HCT116 (cell line): Measurements from ENCODE around the gene ERGIC1. TPM values are rescaled to one million over a fixed set of nuclear protein-coding genes. Genes with fewer than 3 reads are reported as not detected.

ENCODE experiments used
- ATAC-seq: fragments of 200-7000 bp; cut with Tn5 transposase; 2 replicates; pipeline ENCODE4 v1.9.1; 2020; ENCODE audit warnings: mild to moderate bottlenecking, moderate library complexity
- BruUV-seq: library from RNA; stranded (reverse); fragments of 400-500 nt; replicated peaks from 2 replicates; lab custom pipeline; 2021; lab: Mats Ljungman, UMichigan
- CTCF ChIA-PET: fragments of 300-600 bp; sonication (Branson Sonifier 250); formaldehyde crosslinking; loops from one replicate; lab custom pipeline; 2021; ENCODE audit warnings: antibody characterized with exemption; lab: Charles Lee
- POLR2A ChIA-PET: fragments of 300-600, 350-600 bp; sonication (Branson Sonifier 250); formaldehyde crosslinking; loops from one replicate; lab custom pipeline; 2021; ENCODE audit warnings: antibody characterized with exemption; lab: Charles Lee
- RAD21 ChIA-PET, 2 experiments: fragments of 300-600 bp; sonication (Branson Sonifier 250); formaldehyde crosslinking; loops; one replicate each; lab custom pipeline; 2023; ENCODE audit warnings: low total read pairs in 2 of 2; ENCODE audit not compliant: uncharacterized antibody in 2 of 2, unreplicated experiment in 2 of 2, low non-redundant PET in 1 of 2; lab: Charles Lee
- DNase-seq: peaks from one replicate; pipeline ENCODE4 v3.0.0-alpha.2; 2010; ENCODE audit warnings: low read depth, low spot score
- H2AFZ ChIP-seq: fragments of 200-600 bp; shearing (Covaris generic), sonication (generic); 2 replicates; pipeline ENCODE4 v1.6.1; 2017; ENCODE audit warnings: low read depth, mixed run types, mixed read lengths, antibody characterized with exemption, low read length; ENCODE audit not compliant: poor library complexity, severe bottlenecking
- H3K27ac ChIP-seq: 2 replicates; pipeline ENCODE4 v1.5.1; 2012; ENCODE audit warnings: low read depth, low read length
- H3K27me3 ChIP-seq: fragments of 200-600 bp; sonication (generic); 2 replicates; pipeline ENCODE4 v1.6.1; 2016; ENCODE audit warnings: mixed run types, low read length, mixed read lengths; ENCODE audit not compliant: insufficient read depth
- H3K36me3 ChIP-seq, 2 experiments: fragments of 200-500 bp in 1 of 2; fragments of 200-600 bp in 1 of 2; sonication (Bioruptor generic) in 1 of 2; sonication (generic) in 1 of 2; 2 replicates each; pipeline versions ENCODE4 v1.5.1 to v1.6.1; 2014 to 2016; ENCODE audit warnings: low read length in 2 of 2, inconsistent platforms in 1 of 2, mixed read lengths in 1 of 2, mixed run types in 1 of 2; ENCODE audit not compliant: insufficient read depth in 2 of 2, control insufficient read depth in 1 of 2
- H3K4me1 ChIP-seq, 2 experiments: fragments of 200-600 bp in 1 of 2; sonication (generic) in 1 of 2; 2 replicates each; pipeline versions ENCODE4 v1.5.1 to v1.6.1; 2012 to 2017; ENCODE audit warnings: low read length in 2 of 2, inconsistent platforms in 1 of 2, mild to moderate bottlenecking in 1 of 2, mixed read lengths in 1 of 2, mixed run types in 1 of 2, moderate library complexity in 1 of 2; ENCODE audit not compliant: insufficient read depth in 2 of 2, control insufficient read depth in 1 of 2
- H3K4me2 ChIP-seq: fragments of 200-600 bp; sonication (generic); 2 replicates; pipeline ENCODE4 v1.6.1; 2017; ENCODE audit warnings: mixed run types, low read length, mixed read lengths
- H3K4me3 ChIP-seq, 2 experiments: fragments of 200-600 bp in 1 of 2; sonication (generic) in 1 of 2; replicated peaks in 1 of 2; 2 replicates each; pipeline ENCODE4 v1.5.1; 2011 to 2016; ENCODE audit warnings: low read length in 2 of 2, control low read depth in 1 of 2, low read depth in 1 of 2, mild to moderate bottlenecking in 1 of 2, mixed read lengths in 1 of 2, mixed run types in 1 of 2
- H3K79me2 ChIP-seq: fragments of 200-600 bp; sonication (generic); 2 replicates; pipeline ENCODE4 v1.6.1; 2017; ENCODE audit warnings: mild to moderate bottlenecking, mixed run types, low read length, moderate library complexity, mixed read lengths; ENCODE audit not compliant: insufficient read depth
- H3K9ac ChIP-seq: fragments of 200-600 bp; sonication (generic); 2 replicates; pipeline ENCODE4 v1.6.1; 2016; ENCODE audit warnings: low read length, mixed read lengths
- H3K9me2 ChIP-seq: fragments of 200-600 bp; sonication (generic), shearing (Covaris generic); 2 replicates; pipeline ENCODE4 v1.6.1; 2017; ENCODE audit warnings: mixed run types, mild to moderate bottlenecking, moderate library complexity; ENCODE audit not compliant: insufficient read depth
- H3K9me3 ChIP-seq, 2 experiments: fragments of 200-500 bp in 1 of 2; fragments of 200-600 bp in 1 of 2; sonication (Bioruptor generic) in 1 of 2; sonication (generic) in 1 of 2; 2 replicates each; pipeline ENCODE4 v1.6.1; 2014 to 2017; ENCODE audit warnings: low read length in 2 of 2, mixed read lengths in 2 of 2, inconsistent platforms in 1 of 2, low read depth in 1 of 2, mild to moderate bottlenecking in 1 of 2, mixed run types in 1 of 2, moderate library complexity in 1 of 2; ENCODE audit not compliant: control insufficient read depth in 1 of 2, insufficient read depth in 1 of 2
- H4K20me1 ChIP-seq: fragments of 200-600 bp; sonication (generic), shearing (Covaris generic); 2 replicates; pipeline ENCODE4 v1.6.1; 2017; ENCODE audit warnings: mixed run types, mild to moderate bottlenecking, moderate library complexity; ENCODE audit not compliant: insufficient read depth
- CBX3 ChIP-seq: IDR thresholded peaks from 2 replicates; pipeline ENCODE4 v1.6.1; 2012; ENCODE audit warnings: low read depth
- CEBPB ChIP-seq: IDR thresholded peaks from 2 replicates; pipeline ENCODE4 v1.6.1; 2012; ENCODE audit warnings: low read depth
- EGR1 ChIP-seq: IDR thresholded peaks from 2 replicates; pipeline ENCODE4 v1.6.1; 2012; ENCODE audit warnings: low read depth
- ELF1 ChIP-seq: IDR thresholded peaks from 2 replicates; pipeline ENCODE4 v1.6.1; 2012; ENCODE audit warnings: low read depth, borderline replicate concordance
- EZH2 ChIP-seq: fragments of 200-600 bp; sonication (generic); IDR thresholded peaks from 2 replicates; pipeline ENCODE4 v1.6.1; 2017; ENCODE audit warnings: antibody characterized with exemption, mixed run types
- EZH2phosphoT487 ChIP-seq: fragments of 200-600 bp; IDR thresholded peaks from 2 replicates; pipeline ENCODE4 v1.6.1; 2018; ENCODE audit warnings: antibody characterized with exemption, borderline replicate concordance
- FOSL1 ChIP-seq: IDR thresholded peaks from 2 replicates; pipeline ENCODE4 v1.6.1; 2012; ENCODE audit warnings: low read depth
- JUND ChIP-seq: IDR thresholded peaks from 2 replicates; pipeline ENCODE4 v1.6.1; 2012
- POLR2AphosphoS5 ChIP-seq: IDR thresholded peaks from 2 replicates; pipeline ENCODE4 v1.6.1; 2011; ENCODE audit warnings: mild to moderate bottlenecking, low read depth, low read length, moderate library complexity
- RAD21 ChIP-seq: IDR thresholded peaks from 2 replicates; pipeline ENCODE4 v1.6.1; 2012; ENCODE audit warnings: low read depth, mild to moderate bottlenecking
- REST ChIP-seq: IDR thresholded peaks from 2 replicates; pipeline ENCODE4 v1.6.1; 2012; ENCODE audit warnings: low read depth
- SIN3A ChIP-seq: IDR thresholded peaks from 2 replicates; pipeline ENCODE4 v1.6.1; 2012; ENCODE audit warnings: low read depth
- SP1 ChIP-seq: IDR thresholded peaks from 2 replicates; pipeline ENCODE4 v1.6.1; 2012; ENCODE audit warnings: low read depth
- SRF ChIP-seq: IDR thresholded peaks from 2 replicates; pipeline ENCODE4 v1.6.1; 2012; ENCODE audit warnings: low read depth
- TCF7L2 ChIP-seq: IDR thresholded peaks from 2 replicates; pipeline ENCODE4 v1.7.0; 2011; ENCODE audit warnings: borderline replicate concordance, inconsistent platforms; ENCODE audit not compliant: insufficient read depth, insufficient read length; ENCODE audit errors: extremely low read depth
- YY1 ChIP-seq: IDR thresholded peaks from 2 replicates; pipeline ENCODE4 v1.6.1; 2011; ENCODE audit warnings: low read length, low read depth, moderate library complexity, mild to moderate bottlenecking; ENCODE audit not compliant: insufficient replicate concordance; ENCODE audit errors: extremely low read depth
- ZBTB33 ChIP-seq: IDR thresholded peaks from 2 replicates; pipeline ENCODE4 v1.6.1; 2011; ENCODE audit warnings: mild to moderate bottlenecking, low read length, moderate library complexity; ENCODE audit not compliant: insufficient replicate concordance; ENCODE audit errors: extremely low read depth
- ZFX ChIP-seq: fragments of 450-650 bp; IDR thresholded peaks from 2 replicates; pipeline ENCODE4 v1.6.1; 2017
- ZNF274 ChIP-seq: fragments of 200-500 bp; sonication (Bioruptor generic); IDR thresholded peaks from 2 replicates; pipeline ENCODE4 v1.6.1; 2014; ENCODE audit warnings: mild to moderate bottlenecking, low read depth, low read length, inconsistent platforms
- intact Hi-C: fragments of 100-400 bp; cut with micrococcal nuclease; formaldehyde crosslinking; loops from 2 replicates; pipeline ENCODE4 v1.10.0; 2022
- total RNA-seq: library from RNA; stranded (reverse); gene quantifications from one replicate; pipeline ENCODE4 v1.2.1, GENCODE V29; 2021; ENCODE audit not compliant: unreplicated experiment
- TF ChIP-seq, protein P1 (sequence below): IDR thresholded peaks from 2 replicates; pipeline ENCODE4 v1.6.1; 2012
- TF ChIP-seq, protein P2 (sequence below): IDR thresholded peaks from 2 replicates; pipeline ENCODE4 v1.6.1; 2012

Gene ERGIC1
- total RNA-seq, 1 experiment from 2014 or later = 73.3 TPM

- TF ChIP-seq SP1 (no peak), RAD21 (no peak), JUND (no peak), TCF7L2 (no peak), POLR2AphosphoS5 (no peak), ZBTB33 (no peak), EGR1 (no peak), ZNF274 (no peak), CEBPB (no peak)
- TF ChIP-seq, protein P1, sequence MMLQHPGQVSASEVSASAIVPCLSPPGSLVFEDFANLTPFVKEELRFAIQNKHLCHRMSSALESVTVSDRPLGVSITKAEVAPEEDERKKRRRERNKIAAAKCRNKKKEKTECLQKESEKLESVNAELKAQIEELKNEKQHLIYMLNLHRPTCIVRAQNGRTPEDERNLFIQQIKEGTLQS = no peak
- TF ChIP-seq, protein P2, sequence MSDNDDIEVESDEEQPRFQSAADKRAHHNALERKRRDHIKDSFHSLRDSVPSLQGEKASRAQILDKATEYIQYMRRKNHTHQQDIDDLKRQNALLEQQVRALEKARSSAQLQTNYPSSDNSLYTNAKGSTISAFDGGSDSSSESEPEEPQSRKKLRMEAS = no peak
Measured at GRCh38 chr5:172844577-172844838, 10.5 kb downstream of the ERGIC1 start (continued).

DNA sequence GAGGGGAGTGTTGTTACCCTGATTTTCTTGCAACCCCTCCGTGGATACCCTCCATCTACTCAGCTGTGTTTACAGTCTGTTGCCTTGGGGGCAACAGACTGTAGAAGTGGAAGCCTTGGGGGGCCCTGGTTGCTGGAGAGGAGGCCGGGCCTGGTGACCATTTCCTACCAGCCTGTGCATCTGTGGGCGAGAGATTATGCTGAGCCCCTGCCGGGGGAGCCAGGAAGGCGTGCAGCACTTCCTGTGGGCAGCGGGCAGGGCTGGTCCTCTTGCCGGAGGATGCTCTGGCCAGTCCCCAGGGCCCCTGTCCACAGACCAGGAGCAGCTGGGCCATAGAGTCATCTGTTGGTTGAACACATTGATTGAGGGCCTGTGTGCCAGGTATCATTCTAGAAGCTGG is 11.1 kb downstream of the ERGIC1 start:
- ATAC-seq = no peak
- POLR2A ChIA-PET = no interaction called here
- no peak for TF ChIP-seq EZH2
- TF ChIP-seq EZH2phosphoT487 = no peak
- no peak for TF ChIP-seq CBX3
- no peak for TF ChIP-seq SP1
- TF ChIP-seq TCF7L2 = no peak
- no peak for TF ChIP-seq ZFX
- no peak for TF ChIP-seq SIN3A
- TF ChIP-seq POLR2AphosphoS5 = no peak
- TF ChIP-seq REST = no peak
- TF ChIP-seq, protein P2 = no peak
- no peak for TF ChIP-seq ELF1
- TF ChIP-seq JUND = no peak
- no peak for TF ChIP-seq FOSL1
- no peak for TF ChIP-seq EGR1
- no peak for TF ChIP-seq YY1
- no peak for TF ChIP-seq SRF

More for the DNA sequence above, 11.1 kb downstream of the ERGIC1 start:
- Histone ChIP-seq H3K4me3 (no peak overlapping the region), H3K27me3 (no peaks in the 10 kb centered on the region), H2AFZ (no peak overlapping the region), H3K27ac (no peak overlapping the region), H3K9ac (no peak overlapping the region), H3K36me3 (no peaks in the 10 kb centered on the region), H3K4me1 (peaks cover 0 to 8% of the 10 kb centered on the region in 2 experiments; a peak in 2 of 4 replicates), H3K79me2 (peaks cover 28% of the 10 kb centered on the region; the same call in 1 of the 2 replicates), H4K20me1 (no peaks in the 10 kb centered on the region), H3K9me3 (no peaks in the 10 kb centered on the region), H3K4me2 (no peak overlapping the region), H3K9me2 (no peaks in the 10 kb centered on the region)
- no peak for DNase-seq
- intact Hi-C loops = no loop called here
- RAD21 ChIA-PET = no interaction called here
- CTCF ChIA-PET = no interaction called here
- no TSS peak for BruUV-seq
